ENCODE data around the gene IMPDH2. TPM values are rescaled to one million over a fixed set of nuclear protein-coding genes. Genes with fewer than 3 reads are reported as not detected.

The IMPDH2 gene
- total RNA-seq, 4 donors from 2014 or later: 123 to 278 (median 200) TPM

- H3K4me3 ChIP-seq: no peak overlapping the region
- 84 to 91% methylated on average over 2 to 9 of the region's 16 CpGs for WGBS, 2 donors
- intact Hi-C loops (cut with DNase I): no loop called here
- no peak for DNase-seq
- H3K4me1 ChIP-seq: peaks cover 7 to 31% (median 13%) of the 10 kb centered on the region in 3 donors
- H3K36me3 ChIP-seq: peaks cover 0 to 10% (median 0%) of the 10 kb centered on the region in 3 donors
- H3K27ac ChIP-seq: no peak overlapping the region
- no peaks in the 10 kb centered on the region for H3K9me3 ChIP-seq
- H3K27me3 ChIP-seq: no peaks in the 10 kb centered on the region
- TF ChIP-seq CTCF (IDR thresholded peaks at IDR 0.05): no peak
- no peak for TF ChIP-seq POLR2A (IDR thresholded peaks at IDR 0.05)
These were observed 24.6 kb downstream of the IMPDH2 start for GRCh38 chr3:49004352-49005302.

- Histone ChIP-seq H3K4me1 (peaks cover 0 to 5% (median under 1%) of the 10 kb centered on the region in 3 donors), H3K27ac (no peak overlapping the region), H3K4me3 (no peak overlapping the region), H3K9me3 (no peaks in the 10 kb centered on the region), H3K27me3 (no peaks in the 10 kb centered on the region), H3K36me3 (peaks cover 0 to 25% (median 0%) of the 10 kb centered on the region in 3 donors)
- no peak for DNase-seq
- 66% methylated on average over 2 of the region's 6 CpGs; no CpG with 5 or more reads in 1 of the 2 donors for WGBS, 2 donors
- intact Hi-C loops (cut with DNase I): no loop called here
- no peak for TF ChIP-seq POLR2A (IDR thresholded peaks at IDR 0.05)
- TF ChIP-seq CTCF (IDR thresholded peaks at IDR 0.05): no peak
These were observed 28.0 kb downstream of the IMPDH2 start for GRCh38 chr3:49001155-49001554.

- Histone ChIP-seq H3K27ac (no peak overlapping the region), H3K4me3 (no peak overlapping the region), H3K36me3 (peaks cover 0 to 36% (median 0%) of the 10 kb centered on the region in 3 donors), H3K27me3 (no peaks in the 10 kb centered on the region), H3K4me1 (no peaks in the 10 kb centered on the region), H3K9me3 (no peaks in the 10 kb centered on the region)
- DNase-seq: no peak
- 67% methylated on average over 1 of the region's 8 CpGs; no CpG with 5 or more reads in 1 of the 2 donors for WGBS, 2 donors
- no peak for TF ChIP-seq POLR2A (IDR thresholded peaks at IDR 0.05)
- TF ChIP-seq CTCF (IDR thresholded peaks at IDR 0.05): no peak
- intact Hi-C loops (cut with DNase I): no loop called here
These were observed 29.9 kb downstream of the IMPDH2 start for GRCh38 chr3:48999085-48999858.

GRCh38 chr3:48997714-48998637, 31.2 kb downstream of the IMPDH2 start:
- no peak for DNase-seq
- Histone ChIP-seq H3K36me3 (peaks cover 0 to 36% (median 0%) of the 10 kb centered on the region in 3 donors), H3K27me3 (no peaks in the 10 kb centered on the region), H3K9me3 (no peaks in the 10 kb centered on the region), H3K4me1 (peaks cover 0 to under 1% (median 0%) of the 10 kb centered on the region in 3 donors), H3K4me3 (no peak overlapping the region), H3K27ac (no peak overlapping the region)
- TF ChIP-seq POLR2A (IDR thresholded peaks at IDR 0.05) (no peak), CTCF (IDR thresholded peaks at IDR 0.05) (no peak)
- intact Hi-C loops (cut with DNase I): no loop called here
- WGBS, 2 donors: 80 to 83% methylated on average over 12 of the region's 20 CpGs
